A673 (cell line): ENCODE data around the gene NR1H3. TPM values are rescaled to one million over a fixed set of nuclear protein-coding genes. Genes with fewer than 3 reads are reported as not detected.

Experiments used
- BruUV-seq: library from RNA; stranded (reverse); fragments of 400-500 nt; replicated peaks from 2 replicates; lab custom pipeline; 2021; lab: Mats Ljungman, UMichigan
- CTCF ChIA-PET: fragments of 300-600 bp; sonication (Branson Sonifier 250); formaldehyde crosslinking; loops from one replicate; lab custom pipeline; 2022; ENCODE audit warnings: antibody characterized with exemption; lab: Charles Lee
- POLR2A ChIA-PET: fragments of 300-600 bp; sonication (Branson Sonifier 250); formaldehyde crosslinking; loops from one replicate; lab custom pipeline; 2022; ENCODE audit warnings: antibody characterized with exemption; ENCODE audit not compliant: low non-redundant PET; lab: Charles Lee
- DNase-seq: peaks from one replicate; pipeline ENCODE4 v3.0.0-alpha.2; 2015; ENCODE audit warnings: low spot score
- H3K27ac ChIP-seq: fragments of 200-600 bp; sonication (generic); 2 replicates; pipeline ENCODE4 v1.5.1; 2016; ENCODE audit warnings: mixed run types, low read depth, mild to moderate bottlenecking, mixed read lengths, antibody characterized with exemption, low read length; ENCODE audit not compliant: poor library complexity, severe bottlenecking
- H3K27me3 ChIP-seq: fragments of 200-600 bp; sonication (generic); replicated peaks from 2 replicates; pipeline ENCODE4 v1.6.1; 2017; ENCODE audit warnings: mixed run types, low read depth, mild to moderate bottlenecking, mixed read lengths, antibody characterized with exemption, low read length; ENCODE audit not compliant: insufficient read depth, poor library complexity
- H3K36me3 ChIP-seq: fragments of 200-600 bp; sonication (generic); 2 replicates; pipeline ENCODE4 v1.6.1; 2016; ENCODE audit warnings: mixed run types, mild to moderate bottlenecking, mixed read lengths, antibody characterized with exemption, low read length; ENCODE audit not compliant: insufficient read depth, poor library complexity, severe bottlenecking
- H3K4me1 ChIP-seq: fragments of 200-600 bp; sonication (generic); 2 replicates; pipeline ENCODE4 v1.6.1; 2017; ENCODE audit warnings: mixed run types, mild to moderate bottlenecking, mixed read lengths, antibody characterized with exemption, low read length; ENCODE audit not compliant: insufficient read depth, poor library complexity, severe bottlenecking
- H3K4me3 ChIP-seq: fragments of 200-600 bp; sonication (generic); 2 replicates; pipeline ENCODE4 v1.5.1; 2016; ENCODE audit warnings: low read depth, mixed run types, mild to moderate bottlenecking, mixed read lengths, low read length; ENCODE audit not compliant: poor library complexity, severe bottlenecking
- H3K9me3 ChIP-seq: fragments of 200-600 bp; sonication (generic); 2 replicates; pipeline ENCODE4 v1.6.1; 2016; ENCODE audit warnings: mixed run types, low read depth, mild to moderate bottlenecking, mixed read lengths, antibody characterized with exemption, low read length; ENCODE audit not compliant: poor library complexity, severe bottlenecking
- EZH2 ChIP-seq: fragments of 200-600 bp; sonication (generic); IDR thresholded peaks from 2 replicates; pipeline ENCODE4 v1.6.1; 2017; ENCODE audit warnings: borderline replicate concordance, low read depth, mild to moderate bottlenecking, mixed read lengths, antibody characterized with exemption, low read length; ENCODE audit not compliant: poor library complexity, severe bottlenecking
- intact Hi-C: fragments of 100-400 bp; cut with micrococcal nuclease; formaldehyde crosslinking; loops from one replicate; pipeline ENCODE4 v1.10.0; 2022; ENCODE audit not compliant: unreplicated experiment
- total RNA-seq: library from RNA; stranded (reverse); gene quantifications from 2 replicates; pipeline ENCODE4 v1.2.3, GENCODE V29; 2021
- TF ChIP-seq, protein P1 (sequence below): fragments of 300-800, 200-600 bp; sonication (generic); conservative IDR thresholded peaks from 2 replicates; pipeline ENCODE4 v1.5.1; 2017; ENCODE audit warnings: low read depth, mild to moderate bottlenecking, antibody characterized with exemption, low read length, moderate library complexity, mixed read lengths

Gene NR1H3
- total RNA-seq, 1 experiment from 2014 or later: 14.5 TPM

- TSS peak; percentile 88 for BruUV-seq
- Histone ChIP-seq H3K9me3 (no peaks in the 10 kb centered on the region), H3K27ac (peak within 1 kb of the TSS; percentile 96), H3K4me3 (peak within 1 kb of the TSS; percentile 69), H3K4me1 (peaks cover 13% of the 10 kb centered on the region), H3K27me3 (no peaks in the 10 kb centered on the region), H3K36me3 (peaks cover 28% of the 10 kb centered on the region)
- ChIA-PET CTCF (interaction anchor here (1.0 to 1.1 kb wide), 4 partner anchors 11 to 106 kb away, joined by 3 to 9 read pairs (median 4); no protein-coding TSS in a partner anchor), POLR2A (interaction anchor here (0.5 to 0.6 kb wide), 3 partner anchors 62 to 426 kb away, joined by 3 to 8 read pairs (median 7); no protein-coding TSS in a partner anchor)
- intact Hi-C loops: loop anchor here (1.0 to 5.0 kb wide), 2 partner anchors 10 to 72 kb away; partner anchors contain the start of gene ARFGAP2
- peak; percentile 99 for DNase-seq
- TF ChIP-seq EZH2: no peak
- TF ChIP-seq, protein P1, sequence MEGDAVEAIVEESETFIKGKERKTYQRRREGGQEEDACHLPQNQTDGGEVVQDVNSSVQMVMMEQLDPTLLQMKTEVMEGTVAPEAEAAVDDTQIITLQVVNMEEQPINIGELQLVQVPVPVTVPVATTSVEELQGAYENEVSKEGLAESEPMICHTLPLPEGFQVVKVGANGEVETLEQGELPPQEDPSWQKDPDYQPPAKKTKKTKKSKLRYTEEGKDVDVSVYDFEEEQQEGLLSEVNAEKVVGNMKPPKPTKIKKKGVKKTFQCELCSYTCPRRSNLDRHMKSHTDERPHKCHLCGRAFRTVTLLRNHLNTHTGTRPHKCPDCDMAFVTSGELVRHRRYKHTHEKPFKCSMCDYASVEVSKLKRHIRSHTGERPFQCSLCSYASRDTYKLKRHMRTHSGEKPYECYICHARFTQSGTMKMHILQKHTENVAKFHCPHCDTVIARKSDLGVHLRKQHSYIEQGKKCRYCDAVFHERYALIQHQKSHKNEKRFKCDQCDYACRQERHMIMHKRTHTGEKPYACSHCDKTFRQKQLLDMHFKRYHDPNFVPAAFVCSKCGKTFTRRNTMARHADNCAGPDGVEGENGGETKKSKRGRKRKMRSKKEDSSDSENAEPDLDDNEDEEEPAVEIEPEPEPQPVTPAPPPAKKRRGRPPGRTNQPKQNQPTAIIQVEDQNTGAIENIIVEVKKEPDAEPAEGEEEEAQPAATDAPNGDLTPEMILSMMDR: peak; percentile 68
Measured at GRCh38 chr11:47248664-47249377, 9.0 kb upstream of the NR1H3 start, which contains the start of gene ACP2. Gene ACP2, minus strand, starts transcription at chr11:47248814. Its CDS starts 25 bp downstream, at chr11:47248789.

DNA sequence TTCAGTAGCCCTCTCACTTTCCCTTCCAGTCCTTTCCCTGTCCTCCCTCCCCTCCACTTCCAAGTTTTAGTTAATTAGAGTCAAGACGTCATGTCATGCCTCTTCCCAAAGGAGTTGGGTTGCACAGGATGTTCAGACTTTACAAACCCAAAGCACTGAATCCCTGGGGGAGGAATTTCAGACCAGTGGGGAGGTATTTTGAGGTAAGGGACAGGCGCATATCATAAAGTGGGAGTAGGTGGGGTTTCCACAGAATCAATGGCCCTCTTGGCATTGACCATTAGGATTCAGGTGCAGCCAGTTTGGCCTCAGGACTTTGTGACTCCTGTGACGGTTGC lies 8.4 kb upstream of the NR1H3 start:
- Histone ChIP-seq H3K36me3 (peaks cover 26% of the 10 kb centered on the region), H3K27me3 (no peaks in the 10 kb centered on the region), H3K9me3 (no peaks in the 10 kb centered on the region), H3K27ac (peak overlapping the region; percentile 96), H3K4me1 (peaks cover 15% of the 10 kb centered on the region), H3K4me3 (peak overlapping the region; percentile 69)
- no peak for TF ChIP-seq EZH2
- TF ChIP-seq, protein P1: no peak
- BruUV-seq: no TSS peak
- ChIA-PET POLR2A (interaction anchor here (0.5 kb wide), 1 partner anchor 289 kb away, joined by 8 read pairs; no protein-coding TSS in a partner anchor), CTCF (interaction anchor here (1.0 to 1.1 kb wide), 3 partner anchors 10 to 106 kb away, joined by 3 to 9 read pairs (median 3); no protein-coding TSS in a partner anchor)
- intact Hi-C loops: loop anchor here (1.0 to 5.0 kb wide), 2 partner anchors 10 to 72 kb away; partner anchors contain the start of gene ARFGAP2
- DNase-seq: no peak

DNA sequence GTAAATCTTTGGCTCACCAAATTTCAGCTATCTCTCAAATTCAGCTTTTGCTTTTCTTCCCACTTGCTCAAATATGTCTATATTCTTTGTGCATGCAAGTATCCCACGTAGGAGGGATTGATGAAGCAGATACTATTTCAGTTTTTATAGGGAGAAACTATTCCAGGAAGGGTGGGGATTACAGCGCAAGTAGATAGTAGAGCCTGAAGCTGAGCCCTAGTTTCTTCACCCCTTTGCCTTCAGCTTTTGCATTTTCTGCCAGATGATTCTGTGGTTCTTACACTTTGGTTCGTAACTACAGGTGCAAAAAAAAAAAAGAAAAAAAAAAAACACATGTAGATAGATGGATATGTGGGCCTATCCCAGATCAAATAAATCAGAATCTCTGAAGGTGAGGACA lies 6.0 kb upstream of the NR1H3 start:
- DNase-seq: no peak
- H3K4me3 ChIP-seq: no peak overlapping the region
- H3K9me3 ChIP-seq: no peaks in the 10 kb centered on the region
- POLR2A ChIA-PET: no interaction called here
- peaks cover 25% of the 10 kb centered on the region for H3K4me1 ChIP-seq
- no peaks in the 10 kb centered on the region for H3K27me3 ChIP-seq
- no TSS peak for BruUV-seq
- CTCF ChIA-PET: no interaction called here
- intact Hi-C loops: no loop called here
- peak overlapping the region; percentile 15 for H3K27ac ChIP-seq
- peaks cover 6% of the 10 kb centered on the region for H3K36me3 ChIP-seq
- no peak for TF ChIP-seq EZH2
- TF ChIP-seq, protein P1: no peak
